Mesenchymal stem cell (in vitro differentiated cells and primary cell): ENCODE measurements around the gene SUGCT.
A peak's percentile ranks its signal among the peaks of the same experiment; 100 is the strongest.

ENCODE experiments used
- DNase-seq: peaks from one replicate; pipeline ENCODE4 v3.0.0-alpha.2; 2013
- H2AFZ ChIP-seq: one replicate; pipeline ENCODE4 v1.6.1; 2013; ENCODE audit warnings: low read depth, mild to moderate bottlenecking, control low read depth, inconsistent platforms, low read length, moderate library complexity
- H2AK5ac ChIP-seq: 2 replicates; pipeline ENCODE4 v1.6.1; 2013; ENCODE audit warnings: low read length, moderate library complexity, mild to moderate bottlenecking, inconsistent platforms; ENCODE audit not compliant: severe bottlenecking
- H2BK120ac ChIP-seq: one replicate; pipeline ENCODE4 v1.6.1; 2013; ENCODE audit warnings: low read depth, mild to moderate bottlenecking, inconsistent platforms, low read length, moderate library complexity
- H2BK12ac ChIP-seq, 2 experiments: one replicate each; pipeline ENCODE4 v1.6.1; 2013; ENCODE audit warnings: inconsistent platforms in 2 of 2, low read length in 2 of 2, mild to moderate bottlenecking in 2 of 2, moderate library complexity in 2 of 2, control low read depth in 1 of 2
- H2BK15ac ChIP-seq: one replicate; pipeline ENCODE4 v1.6.1; 2013; ENCODE audit warnings: mild to moderate bottlenecking, low read depth, inconsistent platforms; ENCODE audit not compliant: poor library complexity, severe bottlenecking
- H2BK5ac ChIP-seq: 2 replicates; pipeline ENCODE4 v1.6.1; 2013; ENCODE audit warnings: low read depth, mild to moderate bottlenecking, low read length, control low read depth, inconsistent platforms; ENCODE audit not compliant: poor library complexity, severe bottlenecking
- H3K14ac ChIP-seq, 2 experiments: one replicate each; pipeline ENCODE4 v1.6.1; 2013; ENCODE audit warnings: inconsistent platforms in 2 of 2, low read length in 2 of 2, control low read depth in 1 of 2, mild to moderate bottlenecking in 1 of 2, moderate library complexity in 1 of 2
- H3K18ac ChIP-seq, 2 experiments: one replicate each; pipeline ENCODE4 v1.6.1; 2013; ENCODE audit warnings: inconsistent platforms in 2 of 2, low read length in 2 of 2, control low read depth in 1 of 2, low read depth in 1 of 2, mild to moderate bottlenecking in 1 of 2
- H3K23ac ChIP-seq, 2 experiments: one replicate each; pipeline ENCODE4 v1.6.1; 2013; ENCODE audit warnings: inconsistent platforms in 2 of 2, low read length in 2 of 2, mild to moderate bottlenecking in 2 of 2, moderate library complexity in 2 of 2, control low read depth in 1 of 2
- H3K27ac ChIP-seq: 2 replicates; pipeline ENCODE4 v1.5.1; 2013; ENCODE audit warnings: mild to moderate bottlenecking, moderate library complexity, low read length, control low read depth, inconsistent platforms; ENCODE audit not compliant: poor library complexity, severe bottlenecking
- H3K27me3 ChIP-seq, 2 experiments: 2 replicates each; pipeline versions ENCODE4 v1.6.1 to v1.7.0; 2013; ENCODE audit warnings: low read length in 2 of 2, mild to moderate bottlenecking in 2 of 2, moderate library complexity in 2 of 2, control low read depth in 1 of 2, inconsistent platforms in 1 of 2; ENCODE audit not compliant: control insufficient read depth in 1 of 2, insufficient read depth in 1 of 2
- H3K36me3 ChIP-seq, 2 experiments: 2 replicates each; pipeline versions ENCODE4 v1.6.1 to v1.7.0; 2013; ENCODE audit warnings: low read length in 2 of 2, control low read depth in 1 of 2, inconsistent platforms in 1 of 2, low read depth in 1 of 2, mild to moderate bottlenecking in 1 of 2; ENCODE audit not compliant: insufficient read depth in 2 of 2, control insufficient read depth in 1 of 2
- H3K4ac ChIP-seq, 2 experiments: one replicate each; pipeline ENCODE4 v1.6.1; 2013; ENCODE audit warnings: inconsistent platforms in 2 of 2, low read length in 2 of 2, mild to moderate bottlenecking in 2 of 2, moderate library complexity in 2 of 2, control low read depth in 1 of 2, low read depth in 1 of 2
- H3K4me1 ChIP-seq: 2 replicates; pipeline ENCODE4 v1.6.1; 2013; ENCODE audit warnings: low read depth, low read length, control low read depth; ENCODE audit not compliant: control insufficient read depth, insufficient read depth
- H3K4me2 ChIP-seq: 2 replicates; pipeline ENCODE4 v1.6.1; 2013; ENCODE audit warnings: low read length, mild to moderate bottlenecking, inconsistent platforms; ENCODE audit not compliant: poor library complexity, severe bottlenecking
- H3K4me3 ChIP-seq, 2 experiments: 2 replicates each; pipeline versions ENCODE4 v1.5.1 to v1.7.0; 2013; ENCODE audit warnings: low read length in 2 of 2, mild to moderate bottlenecking in 2 of 2, control low read depth in 1 of 2, low read depth in 1 of 2; ENCODE audit not compliant: insufficient read depth in 1 of 2
- H3K79me1 ChIP-seq: replicated peaks from 2 replicates; pipeline ENCODE4 v1.6.1; 2013; ENCODE audit warnings: mild to moderate bottlenecking, control low read depth, low read length, inconsistent platforms; ENCODE audit not compliant: poor library complexity, severe bottlenecking
- H3K9ac ChIP-seq: 2 replicates; pipeline ENCODE4 v1.7.0; 2013; ENCODE audit warnings: mild to moderate bottlenecking, low read length, moderate library complexity
- H3K9me3 ChIP-seq: 2 replicates; pipeline ENCODE4 v1.7.0; 2013; ENCODE audit warnings: mild to moderate bottlenecking, low read length; ENCODE audit not compliant: control insufficient read depth
- H4K8ac ChIP-seq: one replicate; pipeline ENCODE4 v1.6.1; 2013; ENCODE audit warnings: inconsistent platforms, mild to moderate bottlenecking, low read length, moderate library complexity
- H4K91ac ChIP-seq: one replicate; pipeline ENCODE4 v1.6.1; 2013; ENCODE audit warnings: mild to moderate bottlenecking, low read length, inconsistent platforms
- WGBS: methylation state at CpG from one replicate; pipeline ENCODE4 v1.1.7; 2013; ENCODE audit warnings: mixed read lengths; 5-methylcytosine and 5-hydroxymethylcytosine counted together

Gene SUGCT

GRCh38 chr7:40673285-40673684 is 538.5 kb downstream of the SUGCT start:
- Histone ChIP-seq H2AFZ (no peak overlapping the region), H3K36me3 (no peaks in the 10 kb centered on the region), H3K4me1 (no peaks in the 10 kb centered on the region), H3K4me2 (no peak overlapping the region), H2AK5ac (no peak overlapping the region), H3K9me3 (no peaks in the 10 kb centered on the region), H3K79me1 (no peaks in the 10 kb centered on the region), H2BK12ac (no peak overlapping the region), H2BK120ac (no peak overlapping the region), H3K9ac (peak overlapping the region; percentile 37), H4K8ac (no peak overlapping the region), H3K23ac (no peak overlapping the region), H3K27ac (no peak overlapping the region), H3K27me3 (no peaks in the 10 kb centered on the region), H2BK5ac (no peak overlapping the region), H2BK15ac (no peak overlapping the region), H4K91ac (no peak overlapping the region), H3K4me3 (no peak overlapping the region), H3K4ac (no peak overlapping the region), H3K18ac (no peak overlapping the region), H3K14ac (no peak overlapping the region)
- WGBS = 52% methylated on average over 1 of the region's 2 CpGs
- DNase-seq = peak; percentile 58

- H3K18ac ChIP-seq = no peak overlapping the region
- no peak for DNase-seq
Measured at GRCh38 chr7:40674316-40674715, 539.5 kb downstream of the SUGCT start.

GRCh38 chr7:40675741-40676140 is 540.9 kb downstream of the SUGCT start:
- H2BK15ac ChIP-seq = no peak overlapping the region
- no peak overlapping the region for H3K9ac ChIP-seq
- no peak overlapping the region for H4K8ac ChIP-seq
- no peak for DNase-seq
- H3K18ac ChIP-seq = no peak overlapping the region
- H3K14ac ChIP-seq = no peak overlapping the region
- H4K91ac ChIP-seq = no peak overlapping the region
- H2BK120ac ChIP-seq = no peak overlapping the region
- H3K4me3 ChIP-seq = no peak overlapping the region
- no peak overlapping the region for H3K4me2 ChIP-seq
- 97% methylated on average over 2 of the region's 3 CpGs for WGBS
- no peak overlapping the region for H2AK5ac ChIP-seq
- no peak overlapping the region for H2BK5ac ChIP-seq
- H3K27me3 ChIP-seq = no peaks in the 10 kb centered on the region
- H3K4me1 ChIP-seq = no peaks in the 10 kb centered on the region
- no peak overlapping the region for H3K4ac ChIP-seq
- H3K27ac ChIP-seq = no peak overlapping the region
- no peaks in the 10 kb centered on the region for H3K79me1 ChIP-seq
- H3K9me3 ChIP-seq = no peaks in the 10 kb centered on the region
- H2BK12ac ChIP-seq = no peak overlapping the region
- no peak overlapping the region for H3K23ac ChIP-seq
- H3K36me3 ChIP-seq = no peaks in the 10 kb centered on the region
- H2AFZ ChIP-seq = no peak overlapping the region

More at GRCh38 chr7:40674316-40674715, 539.5 kb downstream of the SUGCT start:
- H2BK5ac ChIP-seq = no peak overlapping the region
- H2AK5ac ChIP-seq = no peak overlapping the region
- no peaks in the 10 kb centered on the region for H3K79me1 ChIP-seq
- H3K9ac ChIP-seq = no peak overlapping the region
- no peak overlapping the region for H4K8ac ChIP-seq
- no peak overlapping the region for H3K27ac ChIP-seq
- H3K27me3 ChIP-seq = no peaks in the 10 kb centered on the region
- H2AFZ ChIP-seq = no peak overlapping the region
- no peak overlapping the region for H3K14ac ChIP-seq
- no peak overlapping the region for H3K4ac ChIP-seq
- no peaks in the 10 kb centered on the region for H3K9me3 ChIP-seq
- H2BK15ac ChIP-seq = no peak overlapping the region
- no peak overlapping the region for H3K4me3 ChIP-seq
- H3K4me2 ChIP-seq = no peak overlapping the region
- no peak overlapping the region for H4K91ac ChIP-seq
- H3K4me1 ChIP-seq = no peaks in the 10 kb centered on the region
- H2BK120ac ChIP-seq = no peak overlapping the region
- H3K36me3 ChIP-seq = no peaks in the 10 kb centered on the region
- WGBS = 100% methylated on average over 1 of the region's 3 CpGs
- H2BK12ac ChIP-seq = no peak overlapping the region
- no peak overlapping the region for H3K23ac ChIP-seq

- no peak for DNase-seq
- Histone ChIP-seq H4K91ac (no peak overlapping the region), H3K14ac (no peak overlapping the region), H3K4me2 (no peak overlapping the region), H2AFZ (no peak overlapping the region), H3K27me3 (no peaks in the 10 kb centered on the region), H3K23ac (no peak overlapping the region), H3K79me1 (no peaks in the 10 kb centered on the region), H2BK12ac (no peak overlapping the region), H2BK15ac (no peak overlapping the region), H3K4me1 (no peaks in the 10 kb centered on the region), H3K4ac (no peak overlapping the region), H2BK120ac (no peak overlapping the region), H4K8ac (no peak overlapping the region), H3K4me3 (no peak overlapping the region), H2BK5ac (no peak overlapping the region), H2AK5ac (no peak overlapping the region), H3K9ac (no peak overlapping the region), H3K36me3 (no peaks in the 10 kb centered on the region), H3K27ac (no peak overlapping the region), H3K18ac (no peak overlapping the region), H3K9me3 (no peaks in the 10 kb centered on the region)
- 97% methylated on average over 6 of the region's 6 CpGs for whole genome bisulfite sequencing
Measured at GRCh38 chr7:40676221-40676620, 541.4 kb downstream of the SUGCT start.
